PC-3 (cell line): ENCODE data around the gene WFDC10A. TPM values are rescaled to one million over a fixed set of nuclear protein-coding genes. Genes with fewer than 3 reads are reported as not detected.

Experiments used
- ATAC-seq: fragments of 200-7000 bp; cut with Tn5 transposase; 2 replicates; pipeline ENCODE4 v1.9.1; 2020; ENCODE audit warnings: mild to moderate bottlenecking, moderate library complexity
- BruUV-seq: library from RNA; stranded (reverse); fragments of 400-500 nt; replicated peaks from 2 replicates; lab custom pipeline; 2021; lab: Mats Ljungman, UMichigan
- CTCF ChIA-PET: fragments of 300-600 bp; sonication (Branson Sonifier 250); formaldehyde crosslinking; loops from one replicate; lab custom pipeline; 2022; ENCODE audit warnings: antibody characterized with exemption; lab: Charles Lee
- POLR2A ChIA-PET: fragments of 300-600 bp; sonication (Branson Sonifier 250); formaldehyde crosslinking; loops from one replicate; lab custom pipeline; 2022; ENCODE audit warnings: antibody characterized with exemption; ENCODE audit not compliant: unreplicated experiment; lab: Charles Lee
- DNase-seq: peaks from one replicate; pipeline ENCODE4 v3.0.0-alpha.2; 2015
- H2AFZ ChIP-seq: fragments of 300-600 bp; sonication (generic); 2 replicates; pipeline ENCODE4 v1.6.0; 2016; ENCODE audit warnings: antibody characterized with exemption, low read length
- H3F3A ChIP-seq: fragments of 300-600 bp; sonication (generic); one replicate; pipeline ENCODE4 v1.6.0; 2017; ENCODE audit warnings: antibody characterized with exemption, low read length, control low read depth, mild to moderate bottlenecking; ENCODE audit not compliant: unreplicated experiment
- H3K27ac ChIP-seq: fragments of 300-600 bp; sonication (generic); 2 replicates; pipeline ENCODE4 v1.5.1; 2016; ENCODE audit warnings: mild to moderate bottlenecking, low read length
- H3K27me3 ChIP-seq: fragments of 300-600 bp; sonication (generic); 2 replicates; pipeline ENCODE4 v1.6.1; 2016; ENCODE audit warnings: low read length, mixed read lengths
- H3K36me3 ChIP-seq: fragments of 300-600 bp; sonication (generic); 2 replicates; pipeline ENCODE4 v1.6.1; 2016; ENCODE audit warnings: low read depth, mixed run types, low read length, mixed read lengths
- H3K4me1 ChIP-seq: fragments of 300-600 bp; sonication (generic); 2 replicates; pipeline ENCODE4 v1.5.1; 2016; ENCODE audit warnings: low read length; ENCODE audit not compliant: insufficient read depth
- H3K4me2 ChIP-seq: fragments of 300-600 bp; sonication (generic); 2 replicates; pipeline ENCODE4 v1.6.0; 2016; ENCODE audit warnings: low read length
- H3K4me3 ChIP-seq: fragments of 300-600 bp; sonication (generic); 2 replicates; pipeline ENCODE4 v1.5.1; 2016; ENCODE audit warnings: mild to moderate bottlenecking, low read length, mixed read lengths
- H3K79me2 ChIP-seq: fragments of 300-600 bp; sonication (generic); 2 replicates; pipeline ENCODE4 v1.6.1; 2017; ENCODE audit warnings: low read length, mixed read lengths
- H3K9ac ChIP-seq: fragments of 300-600 bp; sonication (generic); 2 replicates; pipeline ENCODE4 v1.6.0; 2016; ENCODE audit warnings: mild to moderate bottlenecking, low read length
- H3K9me2 ChIP-seq: fragments of 300-600 bp; sonication (generic); replicated peaks from 2 replicates; pipeline ENCODE4 v1.6.1; 2016; ENCODE audit warnings: mixed run types, low read length, mixed read lengths
- H3K9me3 ChIP-seq: fragments of 300-600 bp; sonication (generic); 2 replicates; pipeline ENCODE4 v1.6.1; 2016; ENCODE audit warnings: low read length, mixed read lengths
- H4K20me1 ChIP-seq: fragments of 300-600 bp; sonication (generic); 2 replicates; pipeline ENCODE4 v1.6.1; 2016; ENCODE audit warnings: low read length, mixed read lengths
- CTCF ChIP-seq: fragments of 300-600 bp; sonication (generic); conservative IDR thresholded peaks from 2 replicates; pipeline ENCODE4 v1.5.1; 2017; ENCODE audit warnings: antibody characterized with exemption, low read depth, mild to moderate bottlenecking, low read length
- EZH2 ChIP-seq: fragments of 300-600 bp; sonication (generic); IDR thresholded peaks from one replicate; pipeline ENCODE4 v1.6.1; 2017; ENCODE audit warnings: antibody characterized with exemption, mild to moderate bottlenecking, low read length; ENCODE audit not compliant: unreplicated experiment
- EZH2phosphoT487 ChIP-seq: fragments of 300-600 bp; sonication (generic); IDR thresholded peaks from 2 replicates; pipeline ENCODE4 v1.6.1; 2018; ENCODE audit warnings: mild to moderate bottlenecking, antibody characterized with exemption, low read length, borderline replicate concordance
- intact Hi-C: fragments of 100-400 bp; cut with micrococcal nuclease; formaldehyde crosslinking; loops from 2 replicates; pipeline ENCODE4 v1.9.0; 2023
- total RNA-seq: library from RNA; depleted of rRNA; stranded (reverse); fragments of >200 nt; gene quantifications from 2 replicates; pipeline ENCODE4 v1.2.3, GENCODE V29; 2014; rRNA removed

The WFDC10A gene
- total RNA-seq, 1 experiment from 2014 or later: not detected

GRCh38 chr20:45670139-45670538 lies 40.6 kb downstream of the WFDC10A start, which contains the start of gene WFDC11:
WFDC11 (minus strand) TSS chr20:45670239; CDS start chr20:45650600, 19,639 bp downstream.
- Histone ChIP-seq H3K36me3 (no peaks in the 10 kb centered on the region), H3K79me2 (no peaks in the 10 kb centered on the region), H2AFZ (no peak within 1 kb of the TSS), H3K9me2 (no peaks in the 10 kb centered on the region), H3K4me1 (no peaks in the 10 kb centered on the region), H3K4me3 (no peak within 1 kb of the TSS), H3K4me2 (no peak within 1 kb of the TSS), H3K9ac (no peak within 1 kb of the TSS), H3K9me3 (no peaks in the 10 kb centered on the region), H3F3A (no peaks in the 10 kb centered on the region), H3K27me3 (peaks cover 3% of the 10 kb centered on the region; the same call in 1 of the 2 replicates), H3K27ac (no peak within 1 kb of the TSS), H4K20me1 (no peaks in the 10 kb centered on the region)
- no peak for TF ChIP-seq EZH2
- no peak for TF ChIP-seq EZH2phosphoT487
- no peak for TF ChIP-seq CTCF
- DNase-seq (no peak), ATAC-seq (no peak)
- BruUV-seq: no TSS peak
- ChIA-PET CTCF (no interaction called here), POLR2A (no interaction called here)
- intact Hi-C loops: no loop called here

- intact Hi-C loops: no loop called here
- no peaks in the 10 kb centered on the region for H3K9me2 ChIP-seq
- POLR2A ChIA-PET: no interaction called here
- DNase-seq: no peak
- H3K4me2 ChIP-seq: no peak overlapping the region
- BruUV-seq: no TSS peak
- no peak overlapping the region for H3K9ac ChIP-seq
- H2AFZ ChIP-seq: no peak overlapping the region
- H3K79me2 ChIP-seq: no peaks in the 10 kb centered on the region
- H3K27ac ChIP-seq: no peak overlapping the region
- no peaks in the 10 kb centered on the region for H3K9me3 ChIP-seq
- TF ChIP-seq EZH2phosphoT487: no peak
- no peak for TF ChIP-seq EZH2
- no peak for TF ChIP-seq CTCF
- H3K4me3 ChIP-seq: no peak overlapping the region
- no peak for ATAC-seq
- H3F3A ChIP-seq: no peaks in the 10 kb centered on the region
- CTCF ChIA-PET: no interaction called here
- H3K4me1 ChIP-seq: no peaks in the 10 kb centered on the region
- no peaks in the 10 kb centered on the region for H4K20me1 ChIP-seq
- H3K36me3 ChIP-seq: no peaks in the 10 kb centered on the region
- peaks cover 3% of the 10 kb centered on the region; the same call in 1 of the 2 replicates for H3K27me3 ChIP-seq
These were observed 43.2 kb downstream of the WFDC10A start for GRCh38 chr20:45672765-45673164.

- TF ChIP-seq EZH2: no peak
- TF ChIP-seq CTCF: no peak
- no peak for TF ChIP-seq EZH2phosphoT487
- ChIA-PET CTCF (no interaction called here), POLR2A (no interaction called here)
- BruUV-seq: no TSS peak
- no peaks in the 10 kb centered on the region for H3K4me1 ChIP-seq
- no peak overlapping the region for H3K4me2 ChIP-seq
- H3K79me2 ChIP-seq: no peaks in the 10 kb centered on the region
- H3K9ac ChIP-seq: no peak overlapping the region
- H3K27ac ChIP-seq: no peak overlapping the region
- H3K9me2 ChIP-seq: no peaks in the 10 kb centered on the region
- H3K9me3 ChIP-seq: peaks cover 7% of the 10 kb centered on the region
- ATAC-seq (no peak), DNase-seq (no peak)
- no peaks in the 10 kb centered on the region for H3K27me3 ChIP-seq
- no peaks in the 10 kb centered on the region for H3K36me3 ChIP-seq
- intact Hi-C loops: no loop called here
- no peaks in the 10 kb centered on the region for H3F3A ChIP-seq
- no peak overlapping the region for H2AFZ ChIP-seq
- H4K20me1 ChIP-seq: no peaks in the 10 kb centered on the region
- no peak overlapping the region for H3K4me3 ChIP-seq
These were observed 50.1 kb downstream of the WFDC10A start for GRCh38 chr20:45679650-45680049.

Other genes starting within 250 kb of the WFDC10A start
- 7.7 and 8.5 TPM in 2 replicates for gene DBNDD2, start 221.4 kb upstream of the WFDC10A start, total RNA-seq
- 101 and 129 TPM in 2 replicates for gene PIGT, start 213.6 kb upstream of the WFDC10A start, total RNA-seq
- not detected in 2 replicates for gene WFDC2, start 160.0 kb upstream of the WFDC10A start, total RNA-seq
- gene SPINT3, start 114.1 kb upstream of the WFDC10A start, total RNA-seq: not detected in 2 replicates
- not detected in 2 replicates for gene WFDC6, start 90.3 kb upstream of the WFDC10A start, total RNA-seq
- gene EPPIN, start 82.3 kb upstream of the WFDC10A start, total RNA-seq: not detected in 2 replicates
- not detected in 2 replicates for gene WFDC8, start 50.5 kb upstream of the WFDC10A start, total RNA-seq
- gene WFDC9, start 1.5 kb downstream of the WFDC10A start, total RNA-seq: not detected in 2 replicates
- not detected in 2 replicates for gene WFDC11, start 40.5 kb downstream of the WFDC10A start, total RNA-seq
- gene WFDC13, start 72.3 kb downstream of the WFDC10A start, total RNA-seq: not detected in 2 replicates
- gene WFDC10B, start 75.3 kb downstream of the WFDC10A start, total RNA-seq: not detected in 2 replicates
- not detected in 2 replicates for gene SPINT4, start 92.6 kb downstream of the WFDC10A start, total RNA-seq
- gene WFDC3, start 162.1 kb downstream of the WFDC10A start, total RNA-seq: 3.0 and 6.0 TPM in 2 replicates
- 187 and 194 TPM in 2 replicates for gene DNTTIP1, start 162.2 kb downstream of the WFDC10A start, total RNA-seq
- gene UBE2C, start 182.9 kb downstream of the WFDC10A start, total RNA-seq: 251 and 304 TPM in 2 replicates
- gene TNNC2, start 197.6 kb downstream of the WFDC10A start, total RNA-seq: not detected in 2 replicates
- 90.1 and 108 TPM in 2 replicates for gene SNX21, start 204.1 kb downstream of the WFDC10A start, total RNA-seq
- gene ACOT8, start 227.7 kb downstream of the WFDC10A start, total RNA-seq: 57.4 and 58.8 TPM in 2 replicates
- 2.1 and 4.2 TPM in 2 replicates for gene ZSWIM3, start 227.9 kb downstream of the WFDC10A start, total RNA-seq